GM12891 (cell line): Measurements from ENCODE around the gene LMX1A.

Experiments used
- POLR2A ChIP-seq: IDR thresholded peaks from 2 replicates; pipeline ENCODE4 v1.6.1; 2011; ENCODE audit warnings: low read depth, low read length, control low read depth
- POLR2AphosphoS5 ChIP-seq: IDR thresholded peaks from 2 replicates; pipeline ENCODE4 v1.6.1; 2011; ENCODE audit warnings: low read depth, low read length, control low read depth
- TAF1 ChIP-seq: IDR thresholded peaks from 2 replicates; pipeline ENCODE4 v1.6.1; 2011; ENCODE audit warnings: low read depth, low read length, control low read depth

DNA sequence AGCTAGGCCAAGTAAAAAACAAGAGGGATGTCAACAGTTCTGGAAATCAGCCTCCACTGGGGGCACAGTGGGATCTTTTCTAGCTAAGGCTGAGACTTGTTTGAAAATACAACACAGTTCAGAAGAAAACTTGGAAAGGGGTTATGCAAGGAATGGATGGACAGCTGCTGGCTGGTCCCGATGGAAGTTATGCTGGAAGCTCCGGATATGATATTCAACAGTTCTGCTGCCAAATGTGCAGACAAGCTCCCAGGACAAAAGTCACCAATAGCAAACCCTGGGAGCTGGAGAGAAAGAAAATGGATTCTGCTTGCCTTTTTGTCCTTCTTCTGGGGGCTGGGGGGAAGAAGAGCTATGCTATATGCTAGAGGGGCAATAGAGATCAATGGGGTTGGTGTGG, 14.3 kb downstream of the LMX1A start:
- TF ChIP-seq POLR2A (no peak), POLR2AphosphoS5 (no peak), TAF1 (no peak)
